Measurements from ENCODE around the gene HTR3A.
A peak's percentile ranks its signal among the peaks of the same experiment; 100 is the strongest.

Gene HTR3A

DNA sequence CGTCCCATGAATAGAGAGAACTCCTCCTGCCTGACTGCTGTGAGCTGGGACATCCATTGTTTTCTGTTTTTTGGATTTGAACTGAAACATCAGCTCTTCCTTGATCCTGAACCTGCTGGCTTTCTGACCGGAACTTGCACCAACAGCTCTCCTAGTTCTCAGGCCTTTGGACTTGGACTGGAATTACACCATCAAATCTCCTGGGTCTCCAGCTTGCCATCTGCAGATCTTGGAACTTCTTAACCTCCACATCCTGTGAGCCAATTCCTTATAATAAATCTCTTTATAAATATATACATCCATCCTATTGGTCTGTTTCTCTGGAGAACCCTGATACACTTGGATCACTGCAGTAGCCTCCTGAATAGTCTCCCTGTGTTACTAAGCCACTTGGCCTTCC, 42.1 kb downstream of the HTR3A start:
- TF ChIP-seq, protein P1, sequence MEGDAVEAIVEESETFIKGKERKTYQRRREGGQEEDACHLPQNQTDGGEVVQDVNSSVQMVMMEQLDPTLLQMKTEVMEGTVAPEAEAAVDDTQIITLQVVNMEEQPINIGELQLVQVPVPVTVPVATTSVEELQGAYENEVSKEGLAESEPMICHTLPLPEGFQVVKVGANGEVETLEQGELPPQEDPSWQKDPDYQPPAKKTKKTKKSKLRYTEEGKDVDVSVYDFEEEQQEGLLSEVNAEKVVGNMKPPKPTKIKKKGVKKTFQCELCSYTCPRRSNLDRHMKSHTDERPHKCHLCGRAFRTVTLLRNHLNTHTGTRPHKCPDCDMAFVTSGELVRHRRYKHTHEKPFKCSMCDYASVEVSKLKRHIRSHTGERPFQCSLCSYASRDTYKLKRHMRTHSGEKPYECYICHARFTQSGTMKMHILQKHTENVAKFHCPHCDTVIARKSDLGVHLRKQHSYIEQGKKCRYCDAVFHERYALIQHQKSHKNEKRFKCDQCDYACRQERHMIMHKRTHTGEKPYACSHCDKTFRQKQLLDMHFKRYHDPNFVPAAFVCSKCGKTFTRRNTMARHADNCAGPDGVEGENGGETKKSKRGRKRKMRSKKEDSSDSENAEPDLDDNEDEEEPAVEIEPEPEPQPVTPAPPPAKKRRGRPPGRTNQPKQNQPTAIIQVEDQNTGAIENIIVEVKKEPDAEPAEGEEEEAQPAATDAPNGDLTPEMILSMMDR (conservative IDR thresholded peaks at IDR 0.05; ENCODE audit: low read length): no peak
- no peak for DNase-seq (ENCODE audit: low read depth)
- H3K4me3 ChIP-seq (ENCODE audit: low read length): no peak overlapping the region

DNA sequence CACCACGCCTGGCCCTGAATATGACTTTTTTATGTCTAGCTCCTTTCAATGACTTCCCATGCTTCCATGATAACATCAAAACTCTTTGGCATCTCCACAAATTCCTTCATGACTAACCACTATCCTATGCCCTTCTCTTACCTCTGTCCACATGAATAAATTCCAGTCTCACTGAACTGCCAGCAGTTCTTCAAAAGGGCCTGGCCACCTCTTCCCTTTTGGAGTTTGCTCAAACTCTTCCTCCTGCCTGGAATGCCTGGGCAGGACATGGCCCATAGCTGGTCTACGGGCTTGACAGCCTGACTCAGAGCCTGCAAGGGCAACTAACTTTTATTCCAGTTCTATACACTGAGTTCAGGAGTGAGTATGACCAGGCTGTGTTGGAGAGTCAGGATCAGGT, 42.8 kb downstream of the HTR3A start:
- DNase-seq (ENCODE audit: low read depth): peak; percentile 23
- TF ChIP-seq, protein P1 (conservative IDR thresholded peaks at IDR 0.05; ENCODE audit: low read length): no peak
- no peak overlapping the region for H3K4me3 ChIP-seq (ENCODE audit: low read length)

DNA sequence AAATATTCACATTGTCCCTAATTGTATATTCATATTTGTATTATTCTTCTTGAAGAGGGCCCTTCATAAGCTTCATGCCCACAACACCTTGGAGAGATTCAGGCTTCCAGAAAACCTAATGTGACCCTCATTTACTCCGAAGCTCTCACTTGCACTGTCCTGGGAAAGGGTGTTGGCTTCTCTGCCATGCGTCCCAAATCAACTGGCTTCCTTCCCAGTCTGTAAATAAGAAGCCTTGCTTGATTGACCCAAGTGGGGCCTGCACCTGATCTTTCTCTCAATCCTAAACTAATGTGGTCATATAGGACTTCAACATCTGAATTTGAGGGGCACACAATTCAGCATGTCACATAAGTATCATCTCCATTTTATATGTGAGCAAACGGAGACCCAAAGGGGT, 44.1 kb downstream of the HTR3A start:
- DNase-seq (ENCODE audit: low read depth): no peak
- TF ChIP-seq, protein P1 (conservative IDR thresholded peaks at IDR 0.05; ENCODE audit: low read length): no peak
- no peak overlapping the region for H3K4me3 ChIP-seq (ENCODE audit: low read length)

DNA sequence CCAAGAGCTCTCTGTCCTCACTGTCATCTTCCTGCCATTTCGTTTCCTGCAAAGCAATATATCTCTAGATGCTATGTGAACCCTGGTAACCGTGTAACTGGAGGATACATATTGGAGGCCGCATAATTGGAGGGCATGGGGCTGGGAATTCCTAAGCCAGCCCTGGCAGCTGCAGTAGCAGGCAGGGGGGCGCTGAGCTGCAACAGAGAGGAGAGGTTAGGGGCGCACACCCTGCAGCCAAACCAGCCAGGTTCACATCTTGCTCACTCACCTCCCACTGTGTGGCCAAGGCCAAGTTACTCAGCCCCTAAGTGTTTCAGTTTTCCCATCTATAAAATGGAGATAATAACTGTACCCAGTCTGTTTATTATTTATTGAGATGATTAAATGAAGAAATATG, 44.7 kb downstream of the HTR3A start:
- no peak for DNase-seq (ENCODE audit: low read depth)
- no peak overlapping the region for H3K4me3 ChIP-seq (ENCODE audit: low read length)
- TF ChIP-seq, protein P1 (conservative IDR thresholded peaks at IDR 0.05; ENCODE audit: low read length): no peak

DNA sequence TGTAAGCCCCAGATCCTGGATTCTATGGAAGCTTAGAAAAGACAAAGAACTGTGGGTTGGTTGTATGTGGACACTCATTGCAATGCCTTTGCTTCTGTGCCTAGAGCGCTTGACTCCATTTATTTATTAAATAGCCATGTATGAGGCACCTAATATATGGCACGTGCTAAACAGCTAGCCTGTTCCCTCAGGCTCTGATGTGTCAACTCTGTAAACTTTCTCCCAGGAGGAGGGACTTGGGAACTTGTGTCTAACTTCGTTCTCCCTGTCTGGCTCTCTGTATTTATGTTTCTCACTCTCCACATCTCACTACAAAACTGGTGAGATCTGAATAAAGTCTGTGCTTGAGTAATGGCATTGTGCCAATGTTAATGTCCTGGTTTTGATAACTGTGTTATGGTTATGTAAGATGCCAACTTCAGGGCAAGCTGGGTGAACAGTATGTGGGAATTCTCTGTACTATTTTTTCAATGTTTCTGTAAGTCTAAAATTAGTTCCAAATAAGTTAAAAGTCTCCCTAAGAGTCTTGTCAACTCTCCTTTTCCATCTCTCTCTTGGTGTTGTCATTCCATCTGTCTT, 50.5 kb downstream of the HTR3A start:
- TF ChIP-seq, protein P1 (conservative IDR thresholded peaks at IDR 0.05; ENCODE audit: low read length): no peak
- DNase-seq (ENCODE audit: low read depth): no peak
- H3K4me3 ChIP-seq (ENCODE audit: low read length): no peak overlapping the region

DNA sequence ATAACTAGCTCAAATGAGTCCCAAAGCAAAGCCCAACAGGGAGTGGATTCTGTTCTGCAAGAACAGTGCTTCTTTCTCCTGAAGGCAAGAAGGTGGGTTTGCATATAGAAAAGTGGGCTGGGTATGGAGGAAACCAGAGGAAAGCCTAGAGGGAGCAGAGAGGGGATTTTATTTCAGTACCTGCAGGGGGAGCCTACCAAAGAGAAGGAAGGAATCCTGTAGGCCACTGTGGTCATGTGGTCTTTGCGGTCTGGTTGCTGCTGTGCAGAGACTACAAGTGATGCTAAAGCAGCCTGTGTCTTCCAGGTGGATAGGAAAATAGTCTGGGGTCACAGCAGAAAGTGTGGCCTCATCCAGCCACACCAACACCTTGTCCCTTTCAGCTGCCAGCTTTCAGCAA, 51.4 kb downstream of the HTR3A start:
- TF ChIP-seq, protein P1 (conservative IDR thresholded peaks at IDR 0.05; ENCODE audit: low read length): no peak
- no peak for DNase-seq (ENCODE audit: low read depth)
- H3K4me3 ChIP-seq (ENCODE audit: low read length): no peak overlapping the region

DNA sequence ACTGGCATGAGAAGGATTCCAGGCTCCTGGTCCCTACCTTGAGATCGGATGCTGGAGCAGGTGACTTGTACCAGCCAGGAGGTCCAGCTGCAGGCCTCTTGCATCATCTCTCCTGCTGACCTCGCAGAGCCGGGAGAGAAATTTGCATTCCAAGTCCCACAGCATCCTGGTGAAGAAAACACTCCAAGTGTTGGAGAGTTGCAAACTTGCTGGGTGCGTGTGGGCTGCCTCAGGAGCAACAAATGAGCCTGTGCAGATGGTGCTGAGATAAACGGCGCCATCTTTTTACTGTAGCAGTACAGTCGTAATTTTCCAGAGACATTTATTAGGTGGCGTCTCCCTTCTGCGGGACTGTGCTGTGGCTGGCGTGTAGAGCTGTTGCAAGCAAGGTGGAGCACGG, 52.5 kb downstream of the HTR3A start:
- no peak overlapping the region for H3K4me3 ChIP-seq (ENCODE audit: low read length)
- no peak for DNase-seq (ENCODE audit: low read depth)
- TF ChIP-seq, protein P1 (conservative IDR thresholded peaks at IDR 0.05; ENCODE audit: low read length): no peak

All from AG10803 (cell line).